Retinal pigment epithelial cell (primary cell): Measurements from ENCODE around the gene SSX2IP.

Experiments used
- DNase-seq: peaks from one replicate; pipeline ENCODE4 v3.0.0-alpha.2; 2010; ENCODE audit warnings: low read depth
- H3K4me3 ChIP-seq: 2 replicates; pipeline ENCODE4 v1.5.1; 2011; ENCODE audit warnings: mild to moderate bottlenecking, low read length, control low read depth, moderate library complexity
- TF ChIP-seq, protein P1 (sequence below): conservative IDR thresholded peaks from 2 replicates; pipeline ENCODE4 v1.5.1; 2011; ENCODE audit warnings: low read depth, low read length, control low read depth, inconsistent platforms

The SSX2IP gene

DNA sequence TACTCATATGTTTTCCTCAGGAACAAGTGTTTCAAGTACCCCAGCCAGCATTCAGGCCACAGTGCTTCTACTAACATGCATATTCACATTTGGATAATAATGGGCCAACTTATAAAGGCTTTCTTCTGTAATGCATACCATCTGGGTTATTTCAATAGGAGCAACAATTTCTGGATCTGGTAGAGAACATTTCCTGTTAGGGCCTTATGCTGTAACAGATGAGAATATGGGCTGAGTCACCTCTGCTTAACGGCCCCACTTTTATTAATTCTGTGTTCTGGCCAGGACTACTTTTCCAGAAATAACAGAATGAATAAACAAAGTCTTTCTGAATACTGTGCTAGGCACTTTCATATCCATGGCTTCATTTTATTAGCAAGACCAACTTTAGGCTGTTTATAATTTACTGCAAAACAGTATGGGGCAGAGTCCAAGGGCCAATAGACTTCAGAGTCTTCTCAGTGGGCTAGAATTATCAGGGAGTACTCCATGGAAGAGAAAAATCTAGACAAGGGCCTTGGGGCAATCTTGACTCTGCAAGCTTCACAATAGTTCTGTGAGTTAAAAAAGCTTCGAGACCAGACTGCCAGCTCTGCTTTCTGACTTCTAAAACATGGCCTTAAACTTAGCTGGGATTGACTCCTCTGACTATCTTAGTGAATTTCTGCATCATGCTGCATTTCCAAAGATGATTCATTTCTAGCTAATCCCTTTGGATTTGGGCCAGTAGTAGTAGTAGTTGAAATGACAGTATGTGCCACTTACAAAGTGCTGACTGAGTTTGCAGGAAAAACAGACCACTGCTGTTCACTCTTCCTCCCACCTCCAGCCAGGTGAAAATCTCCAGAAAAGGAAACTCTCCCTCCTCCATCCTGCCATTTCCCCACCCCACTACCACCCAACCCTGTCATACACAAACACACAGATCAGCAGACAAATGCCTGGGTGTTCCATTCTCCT is 8.2 kb upstream of the SSX2IP start:
- TF ChIP-seq, protein P1, sequence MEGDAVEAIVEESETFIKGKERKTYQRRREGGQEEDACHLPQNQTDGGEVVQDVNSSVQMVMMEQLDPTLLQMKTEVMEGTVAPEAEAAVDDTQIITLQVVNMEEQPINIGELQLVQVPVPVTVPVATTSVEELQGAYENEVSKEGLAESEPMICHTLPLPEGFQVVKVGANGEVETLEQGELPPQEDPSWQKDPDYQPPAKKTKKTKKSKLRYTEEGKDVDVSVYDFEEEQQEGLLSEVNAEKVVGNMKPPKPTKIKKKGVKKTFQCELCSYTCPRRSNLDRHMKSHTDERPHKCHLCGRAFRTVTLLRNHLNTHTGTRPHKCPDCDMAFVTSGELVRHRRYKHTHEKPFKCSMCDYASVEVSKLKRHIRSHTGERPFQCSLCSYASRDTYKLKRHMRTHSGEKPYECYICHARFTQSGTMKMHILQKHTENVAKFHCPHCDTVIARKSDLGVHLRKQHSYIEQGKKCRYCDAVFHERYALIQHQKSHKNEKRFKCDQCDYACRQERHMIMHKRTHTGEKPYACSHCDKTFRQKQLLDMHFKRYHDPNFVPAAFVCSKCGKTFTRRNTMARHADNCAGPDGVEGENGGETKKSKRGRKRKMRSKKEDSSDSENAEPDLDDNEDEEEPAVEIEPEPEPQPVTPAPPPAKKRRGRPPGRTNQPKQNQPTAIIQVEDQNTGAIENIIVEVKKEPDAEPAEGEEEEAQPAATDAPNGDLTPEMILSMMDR: no peak
- H3K4me3 ChIP-seq: no peak overlapping the region
- peak; percentile 76 for DNase-seq

DNA sequence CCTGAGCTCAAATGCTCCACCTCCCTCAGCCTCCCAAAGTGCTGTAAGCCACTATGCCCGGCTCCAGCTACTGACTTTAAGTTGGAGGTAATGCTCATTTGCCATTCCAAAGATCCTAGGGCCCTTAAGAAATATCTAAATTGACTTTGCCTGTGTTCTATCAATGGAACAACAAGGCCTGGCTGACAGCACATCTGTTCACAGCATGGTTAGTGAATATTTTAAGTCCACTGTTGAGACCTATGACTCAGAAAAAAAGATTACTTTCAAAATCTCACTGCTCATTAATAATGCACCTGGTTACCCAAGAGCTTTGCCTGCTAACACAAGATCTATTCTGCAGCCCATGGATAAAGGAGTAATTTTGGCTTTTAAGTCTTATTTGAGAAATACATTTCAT is 3.5 kb upstream of the SSX2IP start:
- no peak for DNase-seq
- TF ChIP-seq, protein P1: no peak
- H3K4me3 ChIP-seq: no peak overlapping the region

DNA sequence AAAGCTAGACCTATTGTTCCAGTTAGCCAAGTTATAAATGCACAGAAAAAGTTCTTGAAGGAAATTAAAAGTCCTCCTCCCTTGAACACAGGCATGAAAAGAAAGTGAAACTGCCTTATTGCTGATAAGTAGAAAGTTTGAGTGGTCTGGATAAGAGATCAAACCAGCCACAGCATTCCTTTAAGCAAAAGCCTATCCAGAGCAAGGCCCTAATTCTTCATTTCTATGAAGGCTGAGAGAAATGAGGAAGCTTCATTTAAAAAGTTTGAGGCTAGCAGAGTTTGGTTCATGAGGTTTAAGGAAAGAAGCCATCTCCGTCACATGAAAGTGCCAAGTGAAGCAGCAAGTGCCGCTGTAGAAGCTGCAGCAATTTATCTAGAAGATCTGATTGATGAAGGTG is 2.7 kb upstream of the SSX2IP start:
- TF ChIP-seq, protein P1: no peak
- no peak overlapping the region for H3K4me3 ChIP-seq
- DNase-seq: no peak

DNA sequence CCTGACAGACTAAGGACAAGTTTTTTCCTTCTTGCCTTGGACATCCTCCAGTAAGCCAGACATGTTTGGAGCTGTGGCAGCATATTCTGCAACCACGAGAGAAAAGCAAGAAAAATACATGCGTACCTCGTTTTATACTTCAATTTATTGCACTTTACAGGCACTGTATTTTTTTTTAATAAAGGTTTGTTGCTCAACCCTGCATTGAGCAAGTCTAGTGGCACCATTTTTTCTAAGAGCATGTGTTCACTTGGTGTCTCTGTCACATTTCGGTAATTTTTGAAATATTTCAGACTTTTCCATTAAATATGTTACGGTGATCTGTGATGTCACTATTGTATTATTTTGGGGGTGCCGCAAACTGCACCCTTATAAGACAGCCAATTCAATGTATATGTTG is 2.1 kb upstream of the SSX2IP start:
- TF ChIP-seq, protein P1: no peak
- no peak overlapping the region for H3K4me3 ChIP-seq
- no peak for DNase-seq

DNA sequence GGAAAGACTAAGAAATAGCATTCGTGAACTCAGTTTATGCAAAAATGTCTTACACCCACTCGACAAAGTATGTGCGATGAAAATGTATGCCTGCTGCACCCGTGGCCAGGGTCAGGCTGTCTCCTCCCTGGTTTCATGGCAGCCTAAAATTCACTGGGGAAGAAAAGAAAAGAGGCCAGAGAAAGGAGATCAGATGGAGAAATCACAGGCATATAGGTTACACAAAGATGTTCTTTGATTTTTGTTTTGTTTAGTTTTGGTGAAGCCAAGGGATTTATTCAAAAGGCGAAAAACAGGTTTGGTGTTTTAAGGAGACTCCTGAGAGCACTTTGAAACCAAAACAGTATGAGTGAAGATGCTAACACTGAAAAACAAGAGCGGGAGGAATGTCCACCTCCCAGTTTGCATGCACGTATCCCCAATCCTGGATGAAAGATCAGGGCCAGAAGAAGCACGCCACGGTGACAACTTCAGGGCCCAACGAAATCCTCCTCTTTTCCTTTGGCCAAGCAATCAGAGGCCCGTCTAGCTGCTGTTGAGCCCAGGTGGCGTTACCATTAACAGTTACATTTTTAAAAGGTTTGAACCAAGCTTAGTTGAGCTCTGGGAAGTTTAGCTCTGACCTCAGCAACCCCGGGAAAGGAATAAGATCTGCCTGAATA is 992 bp upstream of the SSX2IP start:
- DNase-seq: no peak
- TF ChIP-seq, protein P1: no peak
- peak overlapping the region; percentile 80 for H3K4me3 ChIP-seq

DNA sequence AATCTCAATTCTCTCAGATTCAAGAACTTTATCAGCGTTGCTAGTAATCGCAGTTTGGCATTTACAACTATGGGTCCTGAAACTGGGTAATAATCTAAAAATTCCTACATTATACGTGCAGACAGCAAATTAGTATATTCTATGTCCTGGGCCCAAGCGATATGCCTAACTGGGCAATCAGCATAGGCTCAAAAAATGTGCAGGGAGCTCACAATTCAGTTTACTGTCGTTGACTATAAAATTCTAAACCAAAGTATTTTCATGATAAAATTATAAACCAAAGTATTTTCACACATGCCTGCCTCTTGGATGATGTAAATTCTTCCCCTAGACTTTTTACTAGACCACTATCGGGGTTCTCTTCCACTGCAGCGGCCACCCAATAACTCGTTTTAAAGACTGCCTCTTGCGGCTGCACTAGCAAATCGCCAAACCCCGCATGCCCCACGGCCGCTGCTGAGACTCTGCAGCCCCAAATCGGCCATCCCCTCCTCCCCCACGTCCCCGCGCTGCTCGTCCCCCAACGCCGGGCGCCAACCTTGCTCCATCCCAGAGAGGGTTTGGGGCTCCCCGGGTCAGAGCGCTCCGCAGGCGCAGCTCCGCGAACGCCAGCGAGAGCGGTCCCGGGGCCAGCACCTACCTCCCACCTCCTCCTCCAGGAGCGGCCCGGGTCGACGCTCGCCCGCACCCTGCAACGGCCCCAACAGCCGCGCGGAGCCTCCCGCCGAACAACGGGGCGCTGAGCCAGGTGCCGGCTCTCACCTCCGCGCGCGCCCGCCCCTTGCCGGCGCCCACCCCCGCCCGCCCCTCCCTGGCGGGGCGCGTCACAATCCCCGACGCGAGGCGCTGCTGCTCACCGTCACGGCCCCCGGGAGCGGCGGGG is 506 bp downstream of the SSX2IP start:
- DNase-seq: no peak
- TF ChIP-seq, protein P1: peak; percentile 32
- peak overlapping the region; percentile 80 for H3K4me3 ChIP-seq
